GM12878 (cell line): Measurements from ENCODE around the gene PRKAR2B. TPM values are rescaled to one million over a fixed set of nuclear protein-coding genes. Genes with fewer than 3 reads are reported as not detected.

Experiments used
- ATAC-seq: fragments of 200-7000 bp; cut with Tn5 transposase; 3 replicates; pipeline ENCODE4 v1.9.1; 2020; ENCODE audit warnings: mild to moderate bottlenecking, moderate library complexity
- BruUV-seq: library from RNA; stranded (reverse); fragments of 400-500 nt; replicated peaks from 2 replicates; lab custom pipeline; 2021; lab: Mats Ljungman, UMichigan
- CTCF ChIA-PET: fragments of 300-600 bp; sonication (Branson Sonifier 250); formaldehyde crosslinking; extraction: SDS; loops from one replicate; lab custom pipeline; 2021; ENCODE audit warnings: inconsistent platforms; lab: Yijun Ruan, JAX
- POLR2A ChIA-PET: fragments of 350-600 bp; formaldehyde crosslinking; extraction: SDS; loops from one replicate; lab custom pipeline; 2021; ENCODE audit warnings: inconsistent platforms; lab: Charles Lee
- RAD21 ChIA-PET: fragments of 300-600 bp; sonication (Branson Sonifier 250); formaldehyde crosslinking; loops from one replicate; lab custom pipeline; 2023; ENCODE audit warnings: antibody characterized with exemption; ENCODE audit not compliant: unreplicated experiment; lab: Charles Lee
- SMC1A ChIA-PET: fragments of 300-600 bp; sonication (Branson Sonifier 250); formaldehyde crosslinking; loops from one replicate; lab custom pipeline; 2023; ENCODE audit not compliant: unreplicated experiment, uncharacterized antibody; lab: Charles Lee
- DNase-seq: peaks from one replicate; pipeline ENCODE4 v3.0.0-alpha.2; 2011; ENCODE audit warnings: low read depth, low spot score
- FAIRE-seq: peaks from 3 replicates; lab custom pipeline; 2011; peaks lifted over from hg19 to GRCh38; lab: Jason Lieb, UNC
- H2AFZ ChIP-seq: 2 replicates; pipeline ENCODE4 v1.6.0; 2011; ENCODE audit warnings: low read depth, low read length, control low read depth; ENCODE audit not compliant: control insufficient read depth
- H3K27ac ChIP-seq: 2 replicates; pipeline ENCODE4 v1.5.1; 2011; ENCODE audit warnings: control low read depth; ENCODE audit not compliant: control insufficient read depth, insufficient read depth
- H3K27me3 ChIP-seq, 2 experiments: replicated peaks in 1 of 2; 2 replicates each; pipeline versions ENCODE4 v1.6.0 to v1.6.1; 2011; ENCODE audit warnings: low read length in 1 of 2; ENCODE audit not compliant: control insufficient read depth in 2 of 2, insufficient read depth in 2 of 2
- H3K36me3 ChIP-seq, 2 experiments: 2 replicates each; pipeline ENCODE4 v1.5.1; 2011; ENCODE audit warnings: low read length in 1 of 2; ENCODE audit not compliant: control insufficient read depth in 2 of 2, insufficient read depth in 2 of 2
- H3K4me1 ChIP-seq: 2 replicates; pipeline ENCODE4 v1.6.1; 2011; ENCODE audit warnings: mild to moderate bottlenecking, low read length, moderate library complexity, mixed read lengths; ENCODE audit not compliant: control insufficient read depth, insufficient read depth
- H3K4me2 ChIP-seq: 2 replicates; pipeline ENCODE4 v1.6.0; 2011; ENCODE audit warnings: control low read depth; ENCODE audit not compliant: control insufficient read depth, insufficient read depth
- H3K4me3 ChIP-seq: fragments of 200-600 bp; sonication (generic); 2 replicates; pipeline ENCODE4 v1.5.1; 2016
- H3K79me2 ChIP-seq: 2 replicates; pipeline ENCODE4 v1.6.0; 2011; ENCODE audit warnings: low read length; ENCODE audit not compliant: control insufficient read depth, insufficient read depth
- H3K9ac ChIP-seq: 2 replicates; pipeline ENCODE4 v1.8.0; 2011; ENCODE audit warnings: low read length, control low read depth, mixed read lengths; ENCODE audit not compliant: control insufficient read depth, insufficient read depth
- H3K9me3 ChIP-seq: replicated peaks from 3 replicates; pipeline ENCODE4 v1.5.1; 2011; ENCODE audit warnings: mild to moderate bottlenecking, low read length; ENCODE audit not compliant: control insufficient read depth, insufficient read depth
- H4K20me1 ChIP-seq: 2 replicates; pipeline ENCODE4 v1.6.0; 2011; ENCODE audit not compliant: control insufficient read depth, insufficient read depth
- ASH2L ChIP-seq: fragments of 300-600, 200-600 bp; sonication (generic); IDR thresholded peaks from 2 replicates; pipeline ENCODE4 v1.6.1; 2017; ENCODE audit warnings: low read depth, mild to moderate bottlenecking, borderline replicate concordance
- EED ChIP-seq: sonication (generic); IDR thresholded peaks from 2 replicates; pipeline ENCODE4 v1.6.1; 2016; ENCODE audit warnings: antibody characterized with exemption, low read depth
- EGR1 ChIP-seq, 2 experiments: IDR thresholded peaks; 1 replicate in 1 of 2; 2 replicates in 1 of 2; pipeline ENCODE4 v1.6.1; 2011 to 2012; ENCODE audit warnings: low read depth in 2 of 2, low read length in 2 of 2, borderline replicate concordance in 1 of 2, mild to moderate bottlenecking in 1 of 2, moderate library complexity in 1 of 2
- HCFC1 ChIP-seq: fragments of 150-350 bp; IDR thresholded peaks from 2 replicates; pipeline ENCODE4 v1.6.1; 2014; ENCODE audit warnings: low read length
- HDAC6 ChIP-seq: fragments of 200-600 bp; sonication (generic); IDR thresholded peaks from one replicate; pipeline ENCODE4 v1.8.0; 2017; ENCODE audit warnings: antibody characterized with exemption; ENCODE audit not compliant: unreplicated experiment
- IKZF1 ChIP-seq: fragments of 450-650 bp; conservative IDR thresholded peaks from 2 replicates; pipeline ENCODE4 v1.6.1; 2017; ENCODE audit warnings: antibody characterized with exemption, mild to moderate bottlenecking
- PAX5 ChIP-seq: IDR thresholded peaks from 2 replicates; pipeline ENCODE4 v1.6.1; 2011; ENCODE audit warnings: low read depth, low read length, borderline replicate concordance
- POLR2A ChIP-seq: IDR thresholded peaks from 2 replicates; pipeline ENCODE4 v1.6.1; 2011; ENCODE audit warnings: low read depth, mild to moderate bottlenecking, low read length
- POLR2AphosphoS5 ChIP-seq: IDR thresholded peaks from 2 replicates; pipeline ENCODE4 v1.6.1; 2011; ENCODE audit warnings: mild to moderate bottlenecking, low read length, inconsistent platforms
- RELA ChIP-seq: fragments of 450-650 bp; IDR thresholded peaks from 2 replicates; pipeline ENCODE4 v1.8.0; 2014; ENCODE audit warnings: borderline replicate concordance; ENCODE audit not compliant: partially characterized antibody
- SMAD5 ChIP-seq: IDR thresholded peaks from 2 replicates; pipeline ENCODE4 v1.6.1; 2016; ENCODE audit warnings: antibody characterized with exemption, low read depth
- SP1 ChIP-seq: IDR thresholded peaks from one replicate; pipeline ENCODE4 v1.6.1; 2011; ENCODE audit warnings: low read depth, low read length
- SREBF1 ChIP-seq: IDR thresholded peaks from 2 replicates; pipeline ENCODE4 v1.6.1; 2012; ENCODE audit warnings: mild to moderate bottlenecking, low read length
- TBL1XR1 ChIP-seq: IDR thresholded peaks from 2 replicates; pipeline ENCODE4 v1.6.1; 2012; ENCODE audit warnings: low read depth, low read length, improper control_type of control experiment
- TCF7 ChIP-seq: IDR thresholded peaks from 2 replicates; pipeline ENCODE4 v1.6.1; 2014; ENCODE audit warnings: antibody characterized with exemption, borderline replicate concordance
- WGBS: methylation state at CpG from one replicate; pipeline ENCODE4 v1.1.6; 2016; ENCODE audit warnings: low lambda C conversion rate; ENCODE audit not compliant: insufficient replicate concordance, insufficient coverage; ENCODE audit errors: missing lambda C conversion rate; 5-methylcytosine and 5-hydroxymethylcytosine counted together
- in situ Hi-C: fragments of 300-500 bp; cut with MboI; formaldehyde crosslinking; loops from 9 replicates; pipeline ENCODE4 v1.14.3; 2018; ENCODE audit warnings: mixed read lengths
- intact Hi-C: fragments of 100-400 bp; cut with micrococcal nuclease; formaldehyde crosslinking; loops from one replicate; pipeline ENCODE4 v1.14.2; 2022; ENCODE audit not compliant: unreplicated experiment
- polyA plus RNA-seq, 11 experiments: library from polyadenylated mRNA; depleted of rRNA in 4 of 11; unstranded in 6 of 11; stranded (reverse) in 5 of 11; fragments of >200 nt; fragmentation: Nextera tagmentation in 4 of 11; fragmentation: Illumina TruSeq in 1 of 11; extraction: Ambion mirVana in 4 of 11; extraction: Trizol in 1 of 11; gene quantifications; 1 replicate in 1 of 11; 2 replicates in 10 of 11; pipeline versions ENCODE4 v1.2.1 to v1.2.3, GENCODE V29; 2011 to 2016; ENCODE audit warnings: inconsistent platforms in 2 of 11, missing spikeins in 2 of 11, low read depth in 1 of 11
- total RNA-seq, 4 experiments: library from RNA; depleted of rRNA in 3 of 4; stranded (reverse); fragments of >200 nt in 3 of 4; fragmentation: Illumina TruSeq in 1 of 4; extraction: Trizol in 1 of 4; gene quantifications; 2 replicates each; pipeline versions ENCODE4 v1.2.1 to v1.2.3, GENCODE V29; 2013 to 2021
- TF ChIP-seq, protein P1 (sequence below): fragments of 450-650 bp; IDR thresholded peaks from 2 replicates; pipeline ENCODE4 v1.6.1; 2018; ENCODE audit warnings: mild to moderate bottlenecking, low read depth, moderate library complexity; ENCODE audit not compliant: partially characterized antibody
- TF ChIP-seq, protein P2 (sequence below): fragments of 450-650 bp; IDR thresholded peaks from 2 replicates; pipeline ENCODE4 v1.6.1; 2017; ENCODE audit warnings: antibody characterized with exemption, mild to moderate bottlenecking, moderate library complexity
- TF ChIP-seq, protein P3 (sequence below): fragments of 450-650 bp; IDR thresholded peaks from 2 replicates; pipeline ENCODE4 v1.6.1; 2017; ENCODE audit warnings: mild to moderate bottlenecking

PRKAR2B gene
- total and polyA plus RNA-seq, 10 of the 15 experiments (the other 5 are each of a cell fraction or from before 2014, with no cell fraction given) = 0.01 to 0.18 (median 0.04) TPM; not detected in 4

DNA sequence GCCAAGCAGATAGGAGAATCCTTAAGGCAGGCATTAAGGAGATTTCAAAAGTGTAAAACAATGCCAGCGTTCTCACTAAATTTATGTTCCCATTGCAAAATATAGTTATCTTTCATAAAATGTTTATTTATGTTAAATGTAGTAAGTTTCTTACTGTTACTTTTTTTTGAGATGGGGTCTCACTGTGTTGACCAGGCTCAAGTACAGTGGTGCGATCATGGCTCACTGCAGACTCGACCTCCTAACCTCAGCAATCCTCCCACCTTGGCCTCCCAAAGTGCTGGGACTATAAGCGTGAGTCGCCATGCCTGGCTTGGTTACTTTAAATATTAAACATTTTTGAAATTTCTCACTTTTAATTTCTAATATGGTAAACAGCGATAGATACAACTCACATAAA is 31.8 kb upstream of the PRKAR2B start:
- WGBS = 51% methylated on average over 6 of the region's 6 CpGs
- intact Hi-C loops = no loop called here
- TF ChIP-seq TCF7 (no peak), SMAD5 (no peak), SREBF1 (no peak), EED (no peak), PAX5 (no peak), HCFC1 (no peak), TBL1XR1 (no peak), SP1 (no peak), EGR1 (IDR thresholded peaks at IDR 0.05; ENCODE audit: borderline replicate concordance in 1 of 2, low read depth in 2 of 2, low read length in 2 of 2) (no peak), RELA (no peak), POLR2AphosphoS5 (no peak), ASH2L (no peak), IKZF1 (no peak), HDAC6 (no peak), POLR2A (no peak)
- TF ChIP-seq, protein P1, sequence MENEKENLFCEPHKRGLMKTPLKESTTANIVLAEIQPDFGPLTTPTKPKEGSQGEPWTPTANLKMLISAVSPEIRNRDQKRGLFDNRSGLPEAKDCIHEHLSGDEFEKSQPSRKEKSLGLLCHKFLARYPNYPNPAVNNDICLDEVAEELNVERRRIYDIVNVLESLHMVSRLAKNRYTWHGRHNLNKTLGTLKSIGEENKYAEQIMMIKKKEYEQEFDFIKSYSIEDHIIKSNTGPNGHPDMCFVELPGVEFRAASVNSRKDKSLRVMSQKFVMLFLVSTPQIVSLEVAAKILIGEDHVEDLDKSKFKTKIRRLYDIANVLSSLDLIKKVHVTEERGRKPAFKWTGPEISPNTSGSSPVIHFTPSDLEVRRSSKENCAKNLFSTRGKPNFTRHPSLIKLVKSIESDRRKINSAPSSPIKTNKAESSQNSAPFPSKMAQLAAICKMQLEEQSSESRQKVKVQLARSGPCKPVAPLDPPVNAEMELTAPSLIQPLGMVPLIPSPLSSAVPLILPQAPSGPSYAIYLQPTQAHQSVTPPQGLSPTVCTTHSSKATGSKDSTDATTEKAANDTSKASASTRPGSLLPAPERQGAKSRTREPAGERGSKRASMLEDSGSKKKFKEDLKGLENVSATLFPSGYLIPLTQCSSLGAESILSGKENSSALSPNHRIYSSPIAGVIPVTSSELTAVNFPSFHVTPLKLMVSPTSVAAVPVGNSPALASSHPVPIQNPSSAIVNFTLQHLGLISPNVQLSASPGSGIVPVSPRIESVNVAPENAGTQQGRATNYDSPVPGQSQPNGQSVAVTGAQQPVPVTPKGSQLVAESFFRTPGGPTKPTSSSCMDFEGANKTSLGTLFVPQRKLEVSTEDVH = no peak
- TF ChIP-seq, protein P2, sequence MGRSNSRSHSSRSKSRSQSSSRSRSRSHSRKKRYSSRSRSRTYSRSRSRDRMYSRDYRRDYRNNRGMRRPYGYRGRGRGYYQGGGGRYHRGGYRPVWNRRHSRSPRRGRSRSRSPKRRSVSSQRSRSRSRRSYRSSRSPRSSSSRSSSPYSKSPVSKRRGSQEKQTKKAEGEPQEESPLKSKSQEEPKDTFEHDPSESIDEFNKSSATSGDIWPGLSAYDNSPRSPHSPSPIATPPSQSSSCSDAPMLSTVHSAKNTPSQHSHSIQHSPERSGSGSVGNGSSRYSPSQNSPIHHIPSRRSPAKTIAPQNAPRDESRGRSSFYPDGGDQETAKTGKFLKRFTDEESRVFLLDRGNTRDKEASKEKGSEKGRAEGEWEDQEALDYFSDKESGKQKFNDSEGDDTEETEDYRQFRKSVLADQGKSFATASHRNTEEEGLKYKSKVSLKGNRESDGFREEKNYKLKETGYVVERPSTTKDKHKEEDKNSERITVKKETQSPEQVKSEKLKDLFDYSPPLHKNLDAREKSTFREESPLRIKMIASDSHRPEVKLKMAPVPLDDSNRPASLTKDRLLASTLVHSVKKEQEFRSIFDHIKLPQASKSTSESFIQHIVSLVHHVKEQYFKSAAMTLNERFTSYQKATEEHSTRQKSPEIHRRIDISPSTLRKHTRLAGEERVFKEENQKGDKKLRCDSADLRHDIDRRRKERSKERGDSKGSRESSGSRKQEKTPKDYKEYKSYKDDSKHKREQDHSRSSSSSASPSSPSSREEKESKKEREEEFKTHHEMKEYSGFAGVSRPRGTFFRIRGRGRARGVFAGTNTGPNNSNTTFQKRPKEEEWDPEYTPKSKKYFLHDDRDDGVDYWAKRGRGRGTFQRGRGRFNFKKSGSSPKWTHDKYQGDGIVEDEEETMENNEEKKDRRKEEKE = no peak
- TF ChIP-seq, protein P3, sequence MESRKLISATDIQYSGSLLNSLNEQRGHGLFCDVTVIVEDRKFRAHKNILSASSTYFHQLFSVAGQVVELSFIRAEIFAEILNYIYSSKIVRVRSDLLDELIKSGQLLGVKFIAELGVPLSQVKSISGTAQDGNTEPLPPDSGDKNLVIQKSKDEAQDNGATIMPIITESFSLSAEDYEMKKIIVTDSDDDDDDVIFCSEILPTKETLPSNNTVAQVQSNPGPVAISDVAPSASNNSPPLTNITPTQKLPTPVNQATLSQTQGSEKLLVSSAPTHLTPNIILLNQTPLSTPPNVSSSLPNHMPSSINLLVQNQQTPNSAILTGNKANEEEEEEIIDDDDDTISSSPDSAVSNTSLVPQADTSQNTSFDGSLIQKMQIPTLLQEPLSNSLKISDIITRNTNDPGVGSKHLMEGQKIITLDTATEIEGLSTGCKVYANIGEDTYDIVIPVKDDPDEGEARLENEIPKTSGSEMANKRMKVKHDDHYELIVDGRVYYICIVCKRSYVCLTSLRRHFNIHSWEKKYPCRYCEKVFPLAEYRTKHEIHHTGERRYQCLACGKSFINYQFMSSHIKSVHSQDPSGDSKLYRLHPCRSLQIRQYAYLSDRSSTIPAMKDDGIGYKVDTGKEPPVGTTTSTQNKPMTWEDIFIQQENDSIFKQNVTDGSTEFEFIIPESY = no peak

More for the DNA sequence above, 31.8 kb upstream of the PRKAR2B start:
- ChIA-PET SMC1A (interaction anchor here (0.7 kb wide), 1 partner anchor 300 kb away, joined by 3 read pairs; no protein-coding TSS in a partner anchor), POLR2A (no interaction called here), RAD21 (no interaction called here), CTCF (no interaction called here)
- no peak for FAIRE-seq
- H3K4me2 ChIP-seq = no peak overlapping the region
- no peaks in the 10 kb centered on the region for H4K20me1 ChIP-seq
- DNase-seq = no peak
- no peak overlapping the region for H3K4me3 ChIP-seq
- no peaks in the 10 kb centered on the region for H3K4me1 ChIP-seq
- no peak for ATAC-seq
- in situ Hi-C loops = no loop called here
- no peak overlapping the region for H3K27ac ChIP-seq
- H3K36me3 ChIP-seq = no peaks in the 10 kb centered on the region
- H3K9ac ChIP-seq = no peak overlapping the region
- H3K9me3 ChIP-seq = no peaks in the 10 kb centered on the region
- no peaks in the 10 kb centered on the region for H3K27me3 ChIP-seq
- H3K79me2 ChIP-seq = no peaks in the 10 kb centered on the region
- no peak overlapping the region for H2AFZ ChIP-seq
- no TSS peak for BruUV-seq
